ACC112 (cell line): ENCODE results near the gene H6PD.

Experiments
- H2AFZ ChIP-seq: fragments of 200-600 bp; sonication (generic); one replicate; pipeline ENCODE4 v1.6.0; 2017; ENCODE audit warnings: antibody characterized with exemption, low read length; ENCODE audit not compliant: unreplicated experiment
- H3K27ac ChIP-seq: fragments of 200-600 bp; sonication (generic); 2 replicates; pipeline ENCODE4 v1.5.1; 2014; ENCODE audit warnings: low read depth, mild to moderate bottlenecking, antibody characterized with exemption, low read length, moderate library complexity
- H3K27me3 ChIP-seq: fragments of 200-600 bp; sonication (generic); 2 replicates; pipeline ENCODE4 v1.6.1; 2014; ENCODE audit warnings: mild to moderate bottlenecking, antibody characterized with exemption, low read length, moderate library complexity, mixed read lengths; ENCODE audit not compliant: insufficient read depth
- H3K36me3 ChIP-seq: fragments of 200-600 bp; sonication (generic); 2 replicates; pipeline ENCODE4 v1.6.1; 2016; ENCODE audit warnings: mild to moderate bottlenecking, antibody characterized with exemption, low read length, moderate library complexity, mixed read lengths; ENCODE audit not compliant: insufficient read depth
- H3K4me1 ChIP-seq: fragments of 200-600 bp; sonication (generic); one replicate; pipeline ENCODE4 v1.6.1; 2016; ENCODE audit warnings: low read length, mixed read lengths; ENCODE audit not compliant: insufficient read depth, unreplicated experiment, control insufficient read depth
- H3K4me3 ChIP-seq: fragments of 200-600 bp; sonication (generic); 2 replicates; pipeline ENCODE4 v1.5.1; 2014; ENCODE audit warnings: mild to moderate bottlenecking, low read depth, low read length
- H3K79me2 ChIP-seq: fragments of 200-600 bp; sonication (generic); one replicate; pipeline ENCODE4 v1.6.0; 2016; ENCODE audit warnings: low read length; ENCODE audit not compliant: control insufficient read depth, unreplicated experiment, insufficient read depth

The H6PD gene

GRCh38 chr1:9207715-9208114 is 26.9 kb upstream of the H6PD start:
- no peaks in the 10 kb centered on the region for H3K36me3 ChIP-seq
- no peak overlapping the region for H3K4me3 ChIP-seq
- no peaks in the 10 kb centered on the region for H3K27me3 ChIP-seq
- H3K4me1 ChIP-seq = peaks cover 57% of the 10 kb centered on the region
- H3K79me2 ChIP-seq = peaks cover 4% of the 10 kb centered on the region
- H2AFZ ChIP-seq = no peak overlapping the region
- H3K27ac ChIP-seq = peak overlapping the region; percentile 77

GRCh38 chr1:9211291-9211811 is 23.2 kb upstream of the H6PD start:
- H3K27ac ChIP-seq = peak overlapping the region; percentile 90
- peak overlapping the region; percentile 44 for H2AFZ ChIP-seq
- H3K4me3 ChIP-seq = no peak overlapping the region

GRCh38 chr1:9212735-9213134 is 21.8 kb upstream of the H6PD start:
- H3K36me3 ChIP-seq = no peaks in the 10 kb centered on the region
- no peak overlapping the region for H3K4me3 ChIP-seq
- H3K4me1 ChIP-seq = peaks cover 22% of the 10 kb centered on the region
- no peak overlapping the region for H2AFZ ChIP-seq
- H3K27me3 ChIP-seq = no peaks in the 10 kb centered on the region
- H3K79me2 ChIP-seq = no peaks in the 10 kb centered on the region
- no peak overlapping the region for H3K27ac ChIP-seq

More at GRCh38 chr1:9211291-9211811, 23.2 kb upstream of the H6PD start:
- Histone ChIP-seq H3K4me1 (peaks cover 34% of the 10 kb centered on the region), H3K27me3 (no peaks in the 10 kb centered on the region), H3K79me2 (no peaks in the 10 kb centered on the region), H3K36me3 (no peaks in the 10 kb centered on the region)

GRCh38 chr1:9213956-9214355 is 20.6 kb upstream of the H6PD start:
- Histone ChIP-seq H3K27ac (no peak overlapping the region), H3K27me3 (no peaks in the 10 kb centered on the region), H3K4me1 (peaks cover 16% of the 10 kb centered on the region), H3K36me3 (no peaks in the 10 kb centered on the region), H3K79me2 (no peaks in the 10 kb centered on the region), H2AFZ (no peak overlapping the region), H3K4me3 (no peak overlapping the region)

- no peaks in the 10 kb centered on the region for H3K4me1 ChIP-seq
- no peak overlapping the region for H3K4me3 ChIP-seq
- H3K27ac ChIP-seq = no peak overlapping the region
- no peaks in the 10 kb centered on the region for H3K27me3 ChIP-seq
- H3K36me3 ChIP-seq = no peaks in the 10 kb centered on the region
- H3K79me2 ChIP-seq = no peaks in the 10 kb centered on the region
- no peak overlapping the region for H2AFZ ChIP-seq
Observed at GRCh38 chr1:9218917-9219316, 15.7 kb upstream of the H6PD start.

GRCh38 chr1:9222846-9223625 is 11.5 kb upstream of the H6PD start:
- Histone ChIP-seq H3K79me2 (no peaks in the 10 kb centered on the region), H3K27me3 (no peaks in the 10 kb centered on the region), H3K27ac (no peak overlapping the region), H3K4me3 (no peak overlapping the region), H2AFZ (no peak overlapping the region), H3K4me1 (no peaks in the 10 kb centered on the region), H3K36me3 (no peaks in the 10 kb centered on the region)

- H3K4me3 ChIP-seq = no peak overlapping the region
- no peaks in the 10 kb centered on the region for H3K4me1 ChIP-seq
- H3K79me2 ChIP-seq = no peaks in the 10 kb centered on the region
- H2AFZ ChIP-seq = no peak overlapping the region
- no peak overlapping the region for H3K27ac ChIP-seq
- no peaks in the 10 kb centered on the region for H3K27me3 ChIP-seq
- no peaks in the 10 kb centered on the region for H3K36me3 ChIP-seq
Observed at GRCh38 chr1:9224664-9225410, 9.7 kb upstream of the H6PD start.

GRCh38 chr1:9225411-9225785 is 9.2 kb upstream of the H6PD start:
- no peak overlapping the region for H3K4me3 ChIP-seq
- no peak overlapping the region for H3K27ac ChIP-seq
- H3K4me1 ChIP-seq = no peaks in the 10 kb centered on the region
- H3K27me3 ChIP-seq = no peaks in the 10 kb centered on the region
- H2AFZ ChIP-seq = no peak overlapping the region
- H3K79me2 ChIP-seq = no peaks in the 10 kb centered on the region
- no peaks in the 10 kb centered on the region for H3K36me3 ChIP-seq

- Histone ChIP-seq H3K27ac (no peak overlapping the region), H3K27me3 (no peaks in the 10 kb centered on the region), H3K36me3 (no peaks in the 10 kb centered on the region), H3K4me3 (no peak overlapping the region), H2AFZ (no peak overlapping the region), H3K79me2 (no peaks in the 10 kb centered on the region), H3K4me1 (peaks cover 19% of the 10 kb centered on the region)
Observed at GRCh38 chr1:9228609-9229008, 6.0 kb upstream of the H6PD start.

GRCh38 chr1:9229549-9229948 is 5.0 kb upstream of the H6PD start:
- Histone ChIP-seq H3K4me3 (no peak overlapping the region), H3K79me2 (no peaks in the 10 kb centered on the region), H3K27ac (no peak overlapping the region)

More at GRCh38 chr1:9229549-9229948, 5.0 kb upstream of the H6PD start:
- Histone ChIP-seq H3K36me3 (no peaks in the 10 kb centered on the region), H3K4me1 (peaks cover 25% of the 10 kb centered on the region), H2AFZ (no peak overlapping the region), H3K27me3 (no peaks in the 10 kb centered on the region)
